Liver (tissue), 3 donors: ENCODE measurements around the gene NF2.

ENCODE experiments used
- ATF3 ChIP-seq: IDR thresholded peaks from 2 replicates; pipeline ENCODE4 v1.6.1; 2016; ENCODE audit warnings: antibody characterized with exemption
- GABPA ChIP-seq, 2 donors: IDR thresholded peaks in 1 of 2; conservative IDR thresholded peaks in 1 of 2; 2 replicates each; pipeline ENCODE4 v1.6.1; 2016; ENCODE audit warnings: antibody characterized with exemption in 2 of 2, mild to moderate bottlenecking in 1 of 2, moderate library complexity in 1 of 2
- HNF4A ChIP-seq, 2 donors: conservative IDR thresholded peaks; 2 replicates each; pipeline ENCODE4 v1.6.1; 2016; ENCODE audit warnings: antibody characterized with exemption in 2 of 2, mild to moderate bottlenecking in 2 of 2
- RXRA ChIP-seq, 2 donors: IDR thresholded peaks; 2 replicates each; pipeline ENCODE4 v1.6.1; 2017 to 2018; ENCODE audit warnings: antibody characterized with exemption in 2 of 2, mild to moderate bottlenecking in 1 of 2
- SP1 ChIP-seq: IDR thresholded peaks from 2 replicates; pipeline ENCODE4 v1.6.1; 2018; ENCODE audit warnings: antibody characterized with exemption, mild to moderate bottlenecking
- YY1 ChIP-seq: IDR thresholded peaks from 2 replicates; pipeline ENCODE4 v1.6.1; 2016; ENCODE audit warnings: antibody characterized with exemption, mild to moderate bottlenecking
- ZBTB33 ChIP-seq: IDR thresholded peaks from 2 replicates; pipeline ENCODE4 v1.6.1; 2016; ENCODE audit warnings: antibody characterized with exemption
- TF ChIP-seq, protein P1 (sequence below): fragments of 150-350 bp; IDR thresholded peaks from 2 replicates; pipeline ENCODE4 v1.5.1; 2017; ENCODE audit warnings: improper control_type of control experiment, low read depth, low read length; ENCODE audit not compliant: missing input control
- TF ChIP-seq, protein P2 (sequence below): IDR thresholded peaks from 2 replicates; pipeline ENCODE4 v1.6.1; 2016; ENCODE audit warnings: antibody characterized with exemption, mild to moderate bottlenecking
- donor health status: healthy.
- donor health status: healthy.

GRCh38 chr22:29729161-29729560, 125.7 kb downstream of the NF2 start:
- no peak for TF ChIP-seq RXRA (IDR thresholded peaks at IDR 0.05)
- TF ChIP-seq ATF3, result no peak
- TF ChIP-seq, protein P1, sequence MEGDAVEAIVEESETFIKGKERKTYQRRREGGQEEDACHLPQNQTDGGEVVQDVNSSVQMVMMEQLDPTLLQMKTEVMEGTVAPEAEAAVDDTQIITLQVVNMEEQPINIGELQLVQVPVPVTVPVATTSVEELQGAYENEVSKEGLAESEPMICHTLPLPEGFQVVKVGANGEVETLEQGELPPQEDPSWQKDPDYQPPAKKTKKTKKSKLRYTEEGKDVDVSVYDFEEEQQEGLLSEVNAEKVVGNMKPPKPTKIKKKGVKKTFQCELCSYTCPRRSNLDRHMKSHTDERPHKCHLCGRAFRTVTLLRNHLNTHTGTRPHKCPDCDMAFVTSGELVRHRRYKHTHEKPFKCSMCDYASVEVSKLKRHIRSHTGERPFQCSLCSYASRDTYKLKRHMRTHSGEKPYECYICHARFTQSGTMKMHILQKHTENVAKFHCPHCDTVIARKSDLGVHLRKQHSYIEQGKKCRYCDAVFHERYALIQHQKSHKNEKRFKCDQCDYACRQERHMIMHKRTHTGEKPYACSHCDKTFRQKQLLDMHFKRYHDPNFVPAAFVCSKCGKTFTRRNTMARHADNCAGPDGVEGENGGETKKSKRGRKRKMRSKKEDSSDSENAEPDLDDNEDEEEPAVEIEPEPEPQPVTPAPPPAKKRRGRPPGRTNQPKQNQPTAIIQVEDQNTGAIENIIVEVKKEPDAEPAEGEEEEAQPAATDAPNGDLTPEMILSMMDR, result no peak
- no peak for TF ChIP-seq ZBTB33
- TF ChIP-seq SP1, result no peak
- no peak for TF ChIP-seq HNF4A (conservative IDR thresholded peaks at IDR 0.05)
- TF ChIP-seq, protein P2, sequence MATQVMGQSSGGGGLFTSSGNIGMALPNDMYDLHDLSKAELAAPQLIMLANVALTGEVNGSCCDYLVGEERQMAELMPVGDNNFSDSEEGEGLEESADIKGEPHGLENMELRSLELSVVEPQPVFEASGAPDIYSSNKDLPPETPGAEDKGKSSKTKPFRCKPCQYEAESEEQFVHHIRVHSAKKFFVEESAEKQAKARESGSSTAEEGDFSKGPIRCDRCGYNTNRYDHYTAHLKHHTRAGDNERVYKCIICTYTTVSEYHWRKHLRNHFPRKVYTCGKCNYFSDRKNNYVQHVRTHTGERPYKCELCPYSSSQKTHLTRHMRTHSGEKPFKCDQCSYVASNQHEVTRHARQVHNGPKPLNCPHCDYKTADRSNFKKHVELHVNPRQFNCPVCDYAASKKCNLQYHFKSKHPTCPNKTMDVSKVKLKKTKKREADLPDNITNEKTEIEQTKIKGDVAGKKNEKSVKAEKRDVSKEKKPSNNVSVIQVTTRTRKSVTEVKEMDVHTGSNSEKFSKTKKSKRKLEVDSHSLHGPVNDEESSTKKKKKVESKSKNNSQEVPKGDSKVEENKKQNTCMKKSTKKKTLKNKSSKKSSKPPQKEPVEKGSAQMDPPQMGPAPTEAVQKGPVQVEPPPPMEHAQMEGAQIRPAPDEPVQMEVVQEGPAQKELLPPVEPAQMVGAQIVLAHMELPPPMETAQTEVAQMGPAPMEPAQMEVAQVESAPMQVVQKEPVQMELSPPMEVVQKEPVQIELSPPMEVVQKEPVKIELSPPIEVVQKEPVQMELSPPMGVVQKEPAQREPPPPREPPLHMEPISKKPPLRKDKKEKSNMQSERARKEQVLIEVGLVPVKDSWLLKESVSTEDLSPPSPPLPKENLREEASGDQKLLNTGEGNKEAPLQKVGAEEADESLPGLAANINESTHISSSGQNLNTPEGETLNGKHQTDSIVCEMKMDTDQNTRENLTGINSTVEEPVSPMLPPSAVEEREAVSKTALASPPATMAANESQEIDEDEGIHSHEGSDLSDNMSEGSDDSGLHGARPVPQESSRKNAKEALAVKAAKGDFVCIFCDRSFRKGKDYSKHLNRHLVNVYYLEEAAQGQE, result no peak
- no peak for TF ChIP-seq YY1
- TF ChIP-seq GABPA (IDR thresholded peaks at IDR 0.05 in 1 of 2, conservative IDR thresholded peaks at IDR 0.05 in 1 of 2), result no peak
